Measurements from ENCODE around the gene HMCN2.

GRCh38 chr9:130479587-130479986 is 214.0 kb downstream of the HMCN2 start:
- TF ChIP-seq CTCF (IDR thresholded peaks at IDR 0.05) (no peak), POLR2A (IDR thresholded peaks at IDR 0.05) (no peak)

Data from prostate gland (tissue), 2 donors.